ENCODE data around the gene EML5.

The EML5 gene

DNA sequence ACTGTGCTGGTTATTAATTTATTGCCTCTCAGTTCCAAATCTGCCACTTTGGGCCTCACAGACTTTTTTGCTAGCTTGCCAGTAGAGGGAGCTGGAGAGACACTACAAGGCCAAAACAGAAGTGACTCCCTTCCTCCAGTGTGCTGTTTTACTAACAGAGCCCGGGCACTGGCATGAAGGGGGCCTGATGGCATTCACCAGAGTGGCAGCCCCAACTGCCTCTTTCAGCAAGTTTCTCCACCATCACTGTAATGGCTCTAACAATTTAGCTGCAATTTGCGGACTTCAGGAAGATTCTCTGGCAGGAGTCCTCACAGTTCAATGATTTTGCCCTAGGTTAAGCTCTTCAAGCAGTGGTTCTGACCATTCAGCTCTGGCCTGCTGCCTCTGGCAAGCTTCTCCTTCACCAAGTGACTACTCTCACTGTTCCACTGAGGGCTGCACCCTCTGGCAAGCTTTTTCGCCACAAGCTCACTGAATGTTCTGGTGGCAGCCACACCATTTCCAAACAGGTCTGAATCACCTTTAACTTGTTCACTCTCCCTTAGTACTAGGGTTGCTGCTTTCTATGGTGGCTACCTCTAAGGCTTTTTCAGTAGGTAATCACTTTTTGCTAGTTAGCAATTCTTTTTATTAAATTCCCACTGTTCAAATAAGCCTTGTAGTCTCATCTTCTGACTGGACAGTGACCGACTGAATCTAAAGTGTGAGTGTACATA, 125.0 kb downstream of the EML5 start:
- Histone ChIP-seq H3K79me2 (ENCODE audit: low read length) (no peaks in the 10 kb centered on the region), H3K36me3 (replicated peaks; ENCODE audit: low read depth, low read length) (no peaks in the 10 kb centered on the region), H3K4me1 (ENCODE audit: low read length) (peaks cover 25% of the 10 kb centered on the region), H2AFZ (ENCODE audit: low read depth, low read length) (0 out of 2 replicates have a peak overlapping the region, but pooled peaks have one; percentile 22), H3K4me2 (ENCODE audit: low read length) (peak overlapping the region; percentile 80), H3K27me3 (ENCODE audit: low read depth, low read length) (no peaks in the 10 kb centered on the region; the same call in 1 of the 2 replicates), H3K4me3 (ENCODE audit: low read length) (peak overlapping the region; percentile 62), H3K9ac (ENCODE audit: low read length) (peak overlapping the region; percentile 44), H4K20me1 (ENCODE audit: insufficient read depth, low read length) (no peaks in the 10 kb centered on the region), H3K27ac (ENCODE audit: low read length) (peak overlapping the region; percentile 55), H3K9me3 (ENCODE audit: insufficient read depth, low read length) (no peaks in the 10 kb centered on the region)
- no peak for TF ChIP-seq EZH2phosphoT487 (IDR thresholded peaks at IDR 0.05; ENCODE audit: low read depth)
- TF ChIP-seq, protein P1, sequence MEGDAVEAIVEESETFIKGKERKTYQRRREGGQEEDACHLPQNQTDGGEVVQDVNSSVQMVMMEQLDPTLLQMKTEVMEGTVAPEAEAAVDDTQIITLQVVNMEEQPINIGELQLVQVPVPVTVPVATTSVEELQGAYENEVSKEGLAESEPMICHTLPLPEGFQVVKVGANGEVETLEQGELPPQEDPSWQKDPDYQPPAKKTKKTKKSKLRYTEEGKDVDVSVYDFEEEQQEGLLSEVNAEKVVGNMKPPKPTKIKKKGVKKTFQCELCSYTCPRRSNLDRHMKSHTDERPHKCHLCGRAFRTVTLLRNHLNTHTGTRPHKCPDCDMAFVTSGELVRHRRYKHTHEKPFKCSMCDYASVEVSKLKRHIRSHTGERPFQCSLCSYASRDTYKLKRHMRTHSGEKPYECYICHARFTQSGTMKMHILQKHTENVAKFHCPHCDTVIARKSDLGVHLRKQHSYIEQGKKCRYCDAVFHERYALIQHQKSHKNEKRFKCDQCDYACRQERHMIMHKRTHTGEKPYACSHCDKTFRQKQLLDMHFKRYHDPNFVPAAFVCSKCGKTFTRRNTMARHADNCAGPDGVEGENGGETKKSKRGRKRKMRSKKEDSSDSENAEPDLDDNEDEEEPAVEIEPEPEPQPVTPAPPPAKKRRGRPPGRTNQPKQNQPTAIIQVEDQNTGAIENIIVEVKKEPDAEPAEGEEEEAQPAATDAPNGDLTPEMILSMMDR (IDR thresholded peaks at IDR 0.05; ENCODE audit: low read depth, low read length), result peak; percentile 94

DNA sequence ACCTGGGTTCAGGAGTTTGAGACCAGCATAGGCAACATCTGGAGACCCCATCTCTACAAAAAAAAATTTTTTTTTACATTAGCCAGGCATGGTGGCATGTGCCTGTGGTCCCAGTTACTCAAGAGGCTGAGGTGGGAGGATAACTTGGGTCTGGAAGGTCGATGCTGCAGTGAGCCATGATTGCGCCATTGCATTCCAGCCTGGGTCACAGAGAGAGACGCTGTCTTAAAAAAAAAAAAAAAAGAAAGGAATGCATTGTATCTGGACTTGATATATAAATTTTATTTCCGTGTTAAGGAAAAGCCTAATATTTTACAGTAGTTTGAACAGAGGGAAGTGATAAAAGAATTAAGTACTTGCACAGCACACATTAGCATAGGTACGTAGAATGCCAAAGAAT, 132.7 kb downstream of the EML5 start:
- no peak overlapping the region for H2AFZ ChIP-seq (ENCODE audit: low read depth, low read length)
- TF ChIP-seq, protein P1 (IDR thresholded peaks at IDR 0.05; ENCODE audit: low read depth, low read length), result no peak
- no peak for TF ChIP-seq EZH2phosphoT487 (IDR thresholded peaks at IDR 0.05; ENCODE audit: low read depth)
- no peaks in the 10 kb centered on the region for H3K79me2 ChIP-seq (ENCODE audit: low read length)
- H4K20me1 ChIP-seq (ENCODE audit: insufficient read depth, low read length), result no peaks in the 10 kb centered on the region
- H3K4me3 ChIP-seq (ENCODE audit: low read length), result no peak overlapping the region
- H3K9ac ChIP-seq (ENCODE audit: low read length), result no peak overlapping the region
- H3K27ac ChIP-seq (ENCODE audit: low read length), result no peak overlapping the region
- no peak overlapping the region for H3K4me2 ChIP-seq (ENCODE audit: low read length)
- no peaks in the 10 kb centered on the region for H3K4me1 ChIP-seq (ENCODE audit: low read length)
- no peaks in the 10 kb centered on the region for H3K36me3 ChIP-seq (replicated peaks; ENCODE audit: low read depth, low read length)
- H3K9me3 ChIP-seq (ENCODE audit: insufficient read depth, low read length), result no peaks in the 10 kb centered on the region
- H3K27me3 ChIP-seq (ENCODE audit: low read depth, low read length), result no peaks in the 10 kb centered on the region

DNA sequence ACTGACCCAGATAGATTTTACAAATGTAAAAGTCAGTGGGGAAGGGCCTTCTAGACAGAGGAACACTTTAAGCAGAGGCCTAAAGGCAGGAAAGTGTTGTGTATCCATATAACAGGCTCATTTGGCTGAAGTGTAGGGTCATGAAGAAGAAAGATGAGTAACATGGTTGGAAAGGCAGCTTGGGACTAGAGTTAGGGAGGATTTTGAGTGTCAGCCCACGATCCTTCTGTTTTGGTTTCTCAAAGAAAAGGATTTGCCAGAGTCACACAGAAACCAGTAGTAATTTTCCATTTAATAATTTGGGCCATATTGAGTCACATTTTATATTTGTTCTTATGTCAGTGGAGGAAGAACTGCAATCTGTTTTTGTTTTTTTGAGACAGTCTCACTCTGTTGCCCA, 153.5 kb downstream of the EML5 start:
- Histone ChIP-seq H3K4me3 (ENCODE audit: low read length) (no peak overlapping the region), H3K9ac (ENCODE audit: low read length) (no peak overlapping the region), H3K36me3 (replicated peaks; ENCODE audit: low read depth, low read length) (no peaks in the 10 kb centered on the region), H4K20me1 (ENCODE audit: insufficient read depth, low read length) (no peaks in the 10 kb centered on the region), H3K4me1 (ENCODE audit: low read length) (no peaks in the 10 kb centered on the region), H3K27me3 (ENCODE audit: low read depth, low read length) (no peaks in the 10 kb centered on the region), H3K27ac (ENCODE audit: low read length) (no peak overlapping the region), H2AFZ (ENCODE audit: low read depth, low read length) (no peak overlapping the region), H3K79me2 (ENCODE audit: low read length) (no peaks in the 10 kb centered on the region), H3K4me2 (ENCODE audit: low read length) (no peak overlapping the region), H3K9me3 (ENCODE audit: insufficient read depth, low read length) (no peaks in the 10 kb centered on the region)
- no peak for TF ChIP-seq EZH2phosphoT487 (IDR thresholded peaks at IDR 0.05; ENCODE audit: low read depth)
- TF ChIP-seq, protein P1 (IDR thresholded peaks at IDR 0.05; ENCODE audit: low read depth, low read length), result no peak

DNA sequence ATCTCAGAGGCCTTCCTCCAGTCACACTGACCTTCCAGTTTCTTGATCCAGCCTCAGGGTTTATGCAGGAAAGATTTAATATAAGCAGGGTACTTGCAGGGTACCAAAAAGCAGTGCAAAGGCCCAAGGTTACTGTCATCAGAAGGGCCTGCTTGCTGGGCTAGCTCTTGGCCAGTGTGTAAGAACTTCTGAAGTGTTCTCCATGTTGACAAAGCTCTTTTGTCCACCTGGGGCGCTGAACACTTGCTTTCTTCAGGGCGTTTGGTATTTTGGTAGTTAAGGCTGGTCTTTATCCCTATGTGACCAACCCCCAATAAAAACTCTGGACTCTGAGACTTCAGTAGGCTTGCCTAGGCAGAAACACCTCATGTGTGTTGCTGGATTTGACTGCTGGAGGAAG, 160.2 kb downstream of the EML5 start:
- no peaks in the 10 kb centered on the region for H3K27me3 ChIP-seq (ENCODE audit: low read depth, low read length)
- no peak overlapping the region for H3K4me3 ChIP-seq (ENCODE audit: low read length)
- H3K27ac ChIP-seq (ENCODE audit: low read length), result no peak overlapping the region
- no peak overlapping the region for H3K9ac ChIP-seq (ENCODE audit: low read length)
- H3K79me2 ChIP-seq (ENCODE audit: low read length), result no peaks in the 10 kb centered on the region
- no peaks in the 10 kb centered on the region for H3K9me3 ChIP-seq (ENCODE audit: insufficient read depth, low read length)
- TF ChIP-seq, protein P1 (IDR thresholded peaks at IDR 0.05; ENCODE audit: low read depth, low read length), result no peak
- no peak for TF ChIP-seq EZH2phosphoT487 (IDR thresholded peaks at IDR 0.05; ENCODE audit: low read depth)
- no peaks in the 10 kb centered on the region for H4K20me1 ChIP-seq (ENCODE audit: insufficient read depth, low read length)
- no peaks in the 10 kb centered on the region for H3K4me1 ChIP-seq (ENCODE audit: low read length)
- H2AFZ ChIP-seq (ENCODE audit: low read depth, low read length), result no peak overlapping the region
- no peaks in the 10 kb centered on the region for H3K36me3 ChIP-seq (replicated peaks; ENCODE audit: low read depth, low read length)
- no peak overlapping the region for H3K4me2 ChIP-seq (ENCODE audit: low read length)

Data from OCI-LY3 (cell line).